PC-9 (cell line): ENCODE data around the gene PRRX1. TPM values are rescaled to one million over a fixed set of nuclear protein-coding genes. Genes with fewer than 3 reads are reported as not detected.

Experiments
- BruUV-seq: library from RNA; stranded (reverse); fragments of 400-500 nt; replicated peaks from 2 replicates; lab custom pipeline; 2021; lab: Mats Ljungman, UMichigan
- CTCF ChIA-PET: fragments of 300-600 bp; sonication (Branson Sonifier 250); formaldehyde crosslinking; loops from one replicate; lab custom pipeline; 2022; ENCODE audit warnings: antibody characterized with exemption; lab: Charles Lee
- POLR2A ChIA-PET: fragments of 300-600 bp; sonication (Branson Sonifier 250); formaldehyde crosslinking; loops from one replicate; lab custom pipeline; 2022; ENCODE audit warnings: antibody characterized with exemption; ENCODE audit not compliant: unreplicated experiment; lab: Charles Lee
- DNase-seq, 2 experiments: peaks; one replicate each; pipeline versions ENCODE4 v3.0.0 to v3.0.0-alpha.2; 2015 to 2022; ENCODE audit warnings: mixed read lengths in 1 of 2
- H2AFZ ChIP-seq: fragments of 200-600 bp; sonication (generic); 2 replicates; pipeline ENCODE4 v1.8.1; 2017; ENCODE audit warnings: antibody characterized with exemption
- H3F3A ChIP-seq: fragments of 200-600 bp; sonication (generic); 2 replicates; pipeline ENCODE4 v1.8.1; 2017; ENCODE audit warnings: antibody characterized with exemption, mild to moderate bottlenecking, low read depth; ENCODE audit not compliant: insufficient read depth
- H3K27ac ChIP-seq: fragments of 200-600 bp; sonication (generic); 2 replicates; pipeline ENCODE4 v1.6.1; 2016; ENCODE audit warnings: mixed run types
- H3K27me3 ChIP-seq: fragments of 200-600 bp; sonication (generic); 2 replicates; pipeline ENCODE4 v1.6.1; 2016; ENCODE audit warnings: low read depth, mixed run types; ENCODE audit not compliant: insufficient read depth
- H3K36me3 ChIP-seq: fragments of 200-600 bp; sonication (generic); 2 replicates; pipeline ENCODE4 v1.6.1; 2016; ENCODE audit warnings: low read depth, mixed run types
- H3K4me1 ChIP-seq: fragments of 200-600 bp; sonication (generic); replicated peaks from 2 replicates; pipeline ENCODE4 v1.6.1; 2016; ENCODE audit warnings: mixed run types; ENCODE audit not compliant: insufficient read depth
- H3K4me2 ChIP-seq: fragments of 200-600 bp; sonication (generic); 2 replicates; pipeline ENCODE4 v1.6.1; 2017; ENCODE audit warnings: mixed run types
- H3K4me3 ChIP-seq: fragments of 200-600 bp; sonication (generic); 2 replicates; pipeline ENCODE4 v1.6.1; 2016; ENCODE audit warnings: mixed run types
- H3K79me2 ChIP-seq: fragments of 200-600 bp; sonication (generic); 2 replicates; pipeline ENCODE4 v1.6.1; 2017; ENCODE audit warnings: low read depth, mixed run types
- H3K9me2 ChIP-seq: fragments of 200-600 bp; sonication (generic); 2 replicates; pipeline ENCODE4 v1.8.1; 2017; ENCODE audit warnings: mild to moderate bottlenecking; ENCODE audit not compliant: insufficient read depth
- H3K9me3 ChIP-seq: fragments of 200-600 bp; sonication (generic); 2 replicates; pipeline ENCODE4 v1.8.1; 2016; ENCODE audit warnings: low read depth; ENCODE audit not compliant: insufficient read depth
- H4K20me1 ChIP-seq: fragments of 200-600 bp; sonication (generic); 2 replicates; pipeline ENCODE4 v1.8.1; 2017; ENCODE audit not compliant: insufficient read depth
- EZH2 ChIP-seq: fragments of 200-600 bp; sonication (generic); IDR thresholded peaks from 2 replicates; pipeline ENCODE4 v1.8.0; 2017; ENCODE audit warnings: antibody characterized with exemption, low read depth
- intact Hi-C: fragments of 100-400 bp; cut with micrococcal nuclease; formaldehyde crosslinking; loops from one replicate; pipeline ENCODE4 v1.10.0; 2022; ENCODE audit not compliant: unreplicated experiment
- total RNA-seq: library from RNA; stranded (reverse); gene quantifications from 2 replicates; pipeline ENCODE4 v1.2.3, GENCODE V29; 2021
- TF ChIP-seq, protein P1 (sequence below): fragments of 200-600 bp; sonication (generic); conservative IDR thresholded peaks from 2 replicates; pipeline ENCODE4 v1.6.1; 2017; ENCODE audit warnings: mixed run types, antibody characterized with exemption, mild to moderate bottlenecking, moderate library complexity

PRRX1 gene
- total RNA-seq, 1 experiment from 2014 or later, result not detected

DNA sequence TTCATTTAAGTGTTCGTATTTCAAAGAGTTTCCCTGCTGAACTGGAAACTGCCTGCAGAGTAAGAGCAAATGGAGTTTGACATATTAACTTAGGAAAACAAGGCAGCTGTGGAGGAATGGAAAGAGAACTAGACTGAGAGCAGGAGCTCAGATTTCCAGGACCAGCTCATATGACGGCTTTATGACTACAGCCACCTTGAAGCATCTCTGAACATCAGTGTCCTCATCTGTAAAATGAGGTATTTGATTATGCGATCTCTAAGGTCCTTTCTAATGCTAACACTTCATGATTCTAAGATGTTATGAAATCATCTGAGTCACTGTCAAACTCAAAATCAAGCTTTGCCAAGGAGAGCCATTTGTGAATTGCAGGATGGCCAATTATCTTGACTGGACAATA lies 112.3 kb downstream of the PRRX1 start:
- Histone ChIP-seq H3F3A (no peaks in the 10 kb centered on the region), H3K27me3 (no peaks in the 10 kb centered on the region), H3K4me2 (no peak overlapping the region), H3K4me1 (no peaks in the 10 kb centered on the region), H3K27ac (no peak overlapping the region), H4K20me1 (no peaks in the 10 kb centered on the region), H3K4me3 (no peak overlapping the region), H2AFZ (no peak overlapping the region), H3K36me3 (no peaks in the 10 kb centered on the region), H3K79me2 (no peaks in the 10 kb centered on the region), H3K9me3 (no peaks in the 10 kb centered on the region), H3K9me2 (peaks cover 5% of the 10 kb centered on the region; the same call in 1 of the 2 replicates)
- TF ChIP-seq, protein P1, sequence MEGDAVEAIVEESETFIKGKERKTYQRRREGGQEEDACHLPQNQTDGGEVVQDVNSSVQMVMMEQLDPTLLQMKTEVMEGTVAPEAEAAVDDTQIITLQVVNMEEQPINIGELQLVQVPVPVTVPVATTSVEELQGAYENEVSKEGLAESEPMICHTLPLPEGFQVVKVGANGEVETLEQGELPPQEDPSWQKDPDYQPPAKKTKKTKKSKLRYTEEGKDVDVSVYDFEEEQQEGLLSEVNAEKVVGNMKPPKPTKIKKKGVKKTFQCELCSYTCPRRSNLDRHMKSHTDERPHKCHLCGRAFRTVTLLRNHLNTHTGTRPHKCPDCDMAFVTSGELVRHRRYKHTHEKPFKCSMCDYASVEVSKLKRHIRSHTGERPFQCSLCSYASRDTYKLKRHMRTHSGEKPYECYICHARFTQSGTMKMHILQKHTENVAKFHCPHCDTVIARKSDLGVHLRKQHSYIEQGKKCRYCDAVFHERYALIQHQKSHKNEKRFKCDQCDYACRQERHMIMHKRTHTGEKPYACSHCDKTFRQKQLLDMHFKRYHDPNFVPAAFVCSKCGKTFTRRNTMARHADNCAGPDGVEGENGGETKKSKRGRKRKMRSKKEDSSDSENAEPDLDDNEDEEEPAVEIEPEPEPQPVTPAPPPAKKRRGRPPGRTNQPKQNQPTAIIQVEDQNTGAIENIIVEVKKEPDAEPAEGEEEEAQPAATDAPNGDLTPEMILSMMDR, result no peak
- no peak for TF ChIP-seq EZH2
- BruUV-seq, result no TSS peak
- ChIA-PET POLR2A (interaction anchor here (0.6 kb wide), 1 partner anchor 459 kb away, joined by 5 read pairs; no protein-coding TSS in a partner anchor), CTCF (no interaction called here)
- intact Hi-C loops, result no loop called here
- DNase-seq, result no peak

DNA sequence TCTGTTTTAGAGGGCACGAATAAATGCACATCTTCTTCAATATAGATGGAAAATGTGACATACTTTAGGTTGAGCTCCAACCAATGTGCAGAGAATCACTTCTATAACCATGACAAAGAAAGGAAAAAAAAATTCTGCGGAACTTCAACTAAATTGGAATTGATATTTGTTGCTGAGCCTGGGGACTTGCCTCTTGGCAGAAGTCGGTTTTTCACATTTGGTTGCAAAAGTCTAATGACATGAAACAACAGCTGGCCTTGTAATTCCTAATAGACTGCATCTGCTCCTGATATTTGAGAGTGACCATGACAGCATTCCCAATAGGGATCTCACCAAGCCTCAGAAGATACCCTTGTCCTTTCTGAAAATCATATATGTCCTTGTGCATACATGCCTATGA lies 112.8 kb downstream of the PRRX1 start:
- CTCF ChIA-PET, result no interaction called here
- Histone ChIP-seq H3F3A (no peaks in the 10 kb centered on the region), H3K4me1 (no peaks in the 10 kb centered on the region), H3K4me2 (no peak overlapping the region), H3K9me2 (peaks cover 5% of the 10 kb centered on the region; the same call in 1 of the 2 replicates), H4K20me1 (no peaks in the 10 kb centered on the region), H3K9me3 (no peaks in the 10 kb centered on the region), H3K27me3 (no peaks in the 10 kb centered on the region), H2AFZ (no peak overlapping the region), H3K4me3 (no peak overlapping the region), H3K27ac (no peak overlapping the region), H3K79me2 (no peaks in the 10 kb centered on the region), H3K36me3 (no peaks in the 10 kb centered on the region)
- intact Hi-C loops, result no loop called here
- TF ChIP-seq EZH2, result no peak
- TF ChIP-seq, protein P1, result no peak
- DNase-seq, result no peak
- no TSS peak for BruUV-seq
- POLR2A ChIA-PET, result no interaction called here

Other genes starting within 250 kb of the PRRX1 start
- gene GORAB, start 132.0 kb upstream of the PRRX1 start, total RNA-seq, result 6.8 and 8.4 TPM in 2 replicates